GM21360 (cell line): ENCODE measurements around the gene EYA2.
"Not testable (repeated sequence)": the region's sequence is repeated elsewhere in the genome, so short reads cannot be mapped to it uniquely, and the experiment has no call there.

ENCODE experiments used
- ATAC-seq: cut with Tn5 transposase; IDR thresholded peaks from one replicate; pipeline ENCODE4 v1.9.1; 2021; ENCODE audit warnings: mild to moderate bottlenecking, moderate library complexity; ENCODE audit not compliant: unreplicated experiment

Gene EYA2, protein sequence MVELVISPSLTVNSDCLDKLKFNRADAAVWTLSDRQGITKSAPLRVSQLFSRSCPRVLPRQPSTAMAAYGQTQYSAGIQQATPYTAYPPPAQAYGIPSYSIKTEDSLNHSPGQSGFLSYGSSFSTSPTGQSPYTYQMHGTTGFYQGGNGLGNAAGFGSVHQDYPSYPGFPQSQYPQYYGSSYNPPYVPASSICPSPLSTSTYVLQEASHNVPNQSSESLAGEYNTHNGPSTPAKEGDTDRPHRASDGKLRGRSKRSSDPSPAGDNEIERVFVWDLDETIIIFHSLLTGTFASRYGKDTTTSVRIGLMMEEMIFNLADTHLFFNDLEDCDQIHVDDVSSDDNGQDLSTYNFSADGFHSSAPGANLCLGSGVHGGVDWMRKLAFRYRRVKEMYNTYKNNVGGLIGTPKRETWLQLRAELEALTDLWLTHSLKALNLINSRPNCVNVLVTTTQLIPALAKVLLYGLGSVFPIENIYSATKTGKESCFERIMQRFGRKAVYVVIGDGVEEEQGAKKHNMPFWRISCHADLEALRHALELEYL

DNA sequence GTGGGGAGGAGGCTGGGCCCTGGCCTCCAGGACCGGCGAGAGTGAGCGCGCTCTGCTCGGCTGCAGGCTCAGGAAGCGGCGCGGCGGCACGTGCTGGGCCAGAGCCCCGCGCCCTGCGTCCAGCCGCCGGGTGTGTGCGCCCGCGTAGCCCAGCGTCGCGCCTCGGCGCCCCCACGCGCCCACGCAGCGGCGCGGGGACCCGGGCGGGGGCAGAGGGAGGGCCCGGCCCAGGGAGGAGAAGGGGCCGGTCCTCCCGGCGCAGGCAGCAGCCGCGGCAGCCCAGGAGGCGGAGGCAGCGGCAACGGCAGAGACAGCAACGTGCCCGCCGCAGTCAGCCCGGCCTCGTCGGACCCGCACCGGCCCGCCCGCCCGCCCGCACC, at the start of gene EYA2:
EYA2 (plus strand) TSS at position 265 of the 380 bp plus-strand sequence. CDS start 95,168 bp downstream, outside the sequence.
- no peak for ATAC-seq

DNA sequence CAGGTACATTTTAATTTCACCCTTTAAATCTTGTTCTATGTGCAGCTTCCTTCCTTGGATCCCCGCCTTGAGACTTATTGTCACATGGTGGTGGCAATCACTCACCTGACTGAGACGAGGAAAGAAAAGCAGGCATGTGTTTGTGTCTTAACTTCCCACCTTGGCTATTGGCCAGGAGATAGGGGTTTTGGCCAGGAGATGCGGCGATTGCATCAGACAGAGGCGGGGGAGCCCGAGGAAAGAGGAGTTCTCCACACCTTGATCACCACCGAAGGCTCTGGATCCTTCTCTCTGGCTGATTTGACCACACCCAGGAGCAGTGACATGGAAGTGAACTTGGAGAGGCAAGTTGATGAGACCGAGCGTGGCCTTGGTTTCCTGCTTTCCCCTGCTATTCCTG, 49.7 kb upstream of the EYA2 start:
- no peak for ATAC-seq

DNA sequence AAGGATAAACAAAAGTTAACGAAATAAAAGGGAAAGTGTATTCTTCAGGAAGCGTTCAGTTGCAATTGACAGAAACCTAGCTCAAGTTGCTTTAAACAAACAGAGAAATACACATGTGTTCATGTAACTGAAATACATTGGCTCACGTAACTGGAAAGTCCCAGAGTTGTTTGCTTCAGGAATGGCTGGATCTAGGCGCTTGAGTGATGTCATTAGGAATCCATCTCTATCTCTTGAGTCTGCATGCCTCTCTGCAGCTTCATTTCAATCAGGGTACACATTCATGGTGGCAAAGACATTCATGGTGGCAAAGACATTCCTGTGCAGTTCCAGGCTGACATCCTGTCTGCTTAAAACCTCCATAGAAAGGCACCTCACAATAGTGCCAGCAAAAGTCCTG, 45.4 kb upstream of the EYA2 start:
- ATAC-seq: no peak

DNA sequence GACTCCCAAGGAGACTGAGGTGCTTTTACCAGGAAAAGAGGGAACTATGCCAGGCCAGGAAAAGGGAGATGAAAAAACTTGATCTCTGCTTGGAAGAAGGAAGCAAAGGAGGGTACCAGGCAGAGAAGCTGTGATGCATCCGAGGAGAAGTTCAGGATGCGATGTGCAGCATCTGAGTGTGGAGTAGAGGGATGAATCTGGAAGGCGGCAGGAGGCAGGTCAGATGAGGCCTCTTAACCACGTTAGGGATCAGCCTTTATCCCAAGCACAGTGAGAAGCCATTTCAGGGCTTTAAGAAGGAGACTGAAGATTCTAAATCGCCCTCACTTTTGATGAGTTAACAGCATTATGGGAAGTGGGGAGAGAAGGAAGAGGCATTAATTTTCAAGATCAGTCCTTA, 44.9 kb upstream of the EYA2 start:
- ATAC-seq: no peak

DNA sequence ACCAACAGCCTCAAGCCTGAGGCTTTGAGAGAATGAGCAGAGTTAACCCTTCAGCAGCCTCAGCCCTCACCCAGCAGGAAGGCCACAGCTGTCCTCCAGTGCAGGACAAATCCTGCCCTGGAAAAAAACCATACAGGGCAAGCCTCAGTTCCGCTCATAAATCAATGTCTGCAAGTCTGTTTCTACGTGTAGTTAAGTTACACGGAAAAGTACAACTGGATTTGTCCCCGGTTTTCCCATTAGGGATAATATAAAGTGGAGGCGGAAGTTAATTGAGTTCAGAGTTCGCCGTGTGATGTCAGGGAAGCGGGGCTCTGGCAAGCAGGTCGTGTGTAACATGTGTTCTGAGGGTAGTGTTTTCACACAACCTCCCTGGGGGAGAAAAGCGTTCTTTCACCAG, 44.2 kb upstream of the EYA2 start:
- no peak for ATAC-seq

DNA sequence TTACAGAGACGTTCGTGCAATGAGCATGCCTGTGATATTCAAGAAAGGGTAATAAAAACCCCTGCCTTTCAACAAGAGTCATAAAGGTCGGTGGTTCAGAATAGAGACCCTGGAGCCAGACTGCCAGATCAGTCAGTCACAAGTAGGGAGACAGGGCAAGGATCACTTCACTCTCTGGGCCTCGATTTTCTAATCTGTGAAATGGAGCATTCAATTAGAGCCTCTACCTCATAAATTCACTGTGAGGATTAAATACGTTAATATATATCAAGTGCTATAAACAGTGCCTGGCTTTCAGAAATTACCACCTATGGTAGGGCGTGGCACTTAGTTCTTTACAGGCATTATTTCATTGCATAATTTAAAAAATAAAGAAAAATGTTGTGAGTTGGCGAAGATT, 43.7 kb upstream of the EYA2 start:
- no peak for ATAC-seq

DNA sequence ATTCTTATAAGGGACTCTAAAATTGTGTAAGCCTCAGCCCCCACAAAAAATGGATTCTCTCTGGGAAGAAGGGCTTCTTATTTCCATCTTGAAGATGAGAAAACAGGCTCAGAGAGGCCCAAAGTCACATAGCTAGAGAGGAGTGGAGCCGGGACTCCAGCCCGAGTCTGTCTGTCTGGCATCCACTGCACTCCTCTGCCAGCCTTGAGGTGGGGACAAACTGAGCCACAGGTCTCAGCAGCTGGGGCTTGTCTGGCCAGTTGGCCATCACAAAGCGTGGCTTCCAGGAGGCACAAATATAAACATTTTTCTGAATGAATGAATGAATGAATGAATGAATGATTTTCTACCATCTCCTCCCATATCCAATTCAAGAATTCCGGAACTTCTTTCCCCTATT, 42.9 kb upstream of the EYA2 start:
- ATAC-seq: no peak

DNA sequence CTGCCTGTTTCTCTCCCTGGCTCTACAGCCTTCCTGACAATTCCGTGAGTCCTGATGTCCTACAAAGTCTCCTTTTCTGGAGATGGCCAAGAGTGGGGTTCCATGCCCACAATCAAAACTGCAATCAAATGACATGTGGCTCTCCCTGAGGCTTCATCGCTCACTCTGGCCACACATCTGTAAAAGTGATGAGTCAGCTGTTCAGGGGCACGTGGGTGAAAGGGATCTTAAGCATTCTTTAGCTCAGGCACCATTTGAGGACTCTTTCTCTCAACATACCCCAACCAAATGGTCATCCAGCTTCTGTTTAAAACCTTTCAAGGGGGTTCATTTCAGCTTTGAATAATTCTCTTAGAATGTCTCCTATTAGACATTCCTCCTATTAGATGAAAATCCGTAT, 42.3 kb upstream of the EYA2 start:
- no peak for ATAC-seq

DNA sequence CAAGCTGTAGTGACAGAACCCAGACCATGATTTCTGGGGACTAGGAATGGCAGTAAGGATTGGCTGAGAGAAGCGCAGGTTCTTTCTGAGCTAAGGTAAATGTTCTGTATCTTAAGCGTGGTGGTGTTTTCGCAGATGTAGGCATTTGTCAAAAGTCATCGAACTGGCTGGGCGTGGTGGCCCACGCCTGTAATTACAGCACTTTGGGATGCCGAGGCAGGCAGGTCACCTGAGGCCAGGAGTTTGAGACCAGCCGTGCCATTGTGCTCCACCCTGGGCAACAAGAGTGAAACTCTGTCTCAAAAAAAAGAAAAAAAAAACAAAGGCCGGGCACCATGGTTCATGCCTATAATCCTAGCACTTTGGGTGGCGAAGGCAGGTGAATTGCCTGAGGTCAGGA, 40.7 kb upstream of the EYA2 start:
- ATAC-seq: no peak

DNA sequence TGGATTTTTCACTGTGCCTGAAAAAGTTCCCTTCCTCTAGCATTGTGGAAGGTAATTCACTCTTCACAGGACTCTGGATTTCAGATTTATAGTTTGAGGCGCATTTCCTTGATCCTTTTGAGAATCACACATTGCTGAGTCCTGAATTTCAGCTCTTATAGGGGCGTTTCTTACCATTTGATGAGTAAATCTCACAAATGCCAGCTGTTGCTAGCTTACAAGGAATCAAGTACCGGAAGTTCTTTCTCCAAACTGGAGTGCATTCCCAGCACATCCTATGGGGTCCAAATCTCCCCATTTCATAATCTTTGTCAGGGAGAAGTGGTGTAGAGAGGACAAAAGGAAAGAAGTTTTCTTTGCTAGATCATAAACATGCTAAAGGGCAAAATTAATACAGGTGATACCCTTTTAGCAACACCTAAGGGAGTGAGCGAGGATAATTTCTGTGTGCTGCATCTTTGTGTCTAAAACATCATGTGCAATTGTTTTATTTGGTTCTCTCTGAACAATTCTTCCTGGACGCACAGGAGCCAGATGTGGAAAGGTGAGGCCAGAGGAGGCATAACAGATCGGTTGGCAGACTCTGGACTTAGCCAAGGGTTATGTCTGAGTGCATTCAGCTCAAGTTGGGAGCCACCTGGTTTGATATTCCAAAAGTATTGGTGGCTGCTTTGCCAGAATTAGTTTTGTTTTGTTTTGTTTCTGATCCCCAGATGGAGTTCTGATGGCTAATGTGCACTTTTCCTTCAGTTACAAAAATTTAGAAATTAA, 37.4 kb upstream of the EYA2 start:
- ATAC-seq: no peak

DNA sequence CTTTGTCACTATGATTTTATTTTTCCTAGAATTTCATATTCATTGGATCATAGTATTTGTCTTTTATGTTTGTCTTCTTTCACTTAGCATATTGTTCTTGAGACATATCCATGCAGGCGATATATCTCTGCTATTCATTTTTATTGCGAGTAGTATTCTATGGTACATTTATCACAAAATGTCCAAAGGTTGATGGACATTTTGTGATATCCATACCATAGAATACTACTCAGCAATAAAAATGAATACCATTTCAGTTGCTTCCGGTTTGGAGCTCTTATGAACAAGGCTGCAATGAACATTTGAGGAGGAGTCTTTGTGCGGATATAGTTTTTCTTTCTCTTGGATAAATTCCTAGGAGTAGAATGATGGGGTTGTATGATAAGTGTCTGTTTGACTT, 28.8 kb upstream of the EYA2 start:
- ATAC-seq: no peak

DNA sequence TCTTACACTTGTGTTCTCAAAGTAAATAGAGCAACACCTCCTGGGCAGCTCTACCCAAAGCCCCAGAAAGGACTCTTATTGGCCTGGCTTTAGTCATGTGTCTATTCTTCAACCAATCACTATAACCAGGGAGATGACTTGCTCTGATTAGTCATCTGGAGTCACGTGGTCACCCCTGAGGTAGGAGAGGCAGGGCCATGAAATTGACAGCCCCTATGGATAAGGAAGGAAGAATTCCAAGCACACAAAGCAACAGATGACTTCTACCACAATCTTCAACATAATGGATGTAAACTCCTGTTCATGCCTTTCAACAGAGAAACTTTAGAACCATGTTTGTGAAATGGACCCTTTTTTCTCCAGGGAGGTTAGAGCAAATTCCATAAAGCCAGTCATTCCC, 24.6 kb upstream of the EYA2 start:
- no peak for ATAC-seq

DNA sequence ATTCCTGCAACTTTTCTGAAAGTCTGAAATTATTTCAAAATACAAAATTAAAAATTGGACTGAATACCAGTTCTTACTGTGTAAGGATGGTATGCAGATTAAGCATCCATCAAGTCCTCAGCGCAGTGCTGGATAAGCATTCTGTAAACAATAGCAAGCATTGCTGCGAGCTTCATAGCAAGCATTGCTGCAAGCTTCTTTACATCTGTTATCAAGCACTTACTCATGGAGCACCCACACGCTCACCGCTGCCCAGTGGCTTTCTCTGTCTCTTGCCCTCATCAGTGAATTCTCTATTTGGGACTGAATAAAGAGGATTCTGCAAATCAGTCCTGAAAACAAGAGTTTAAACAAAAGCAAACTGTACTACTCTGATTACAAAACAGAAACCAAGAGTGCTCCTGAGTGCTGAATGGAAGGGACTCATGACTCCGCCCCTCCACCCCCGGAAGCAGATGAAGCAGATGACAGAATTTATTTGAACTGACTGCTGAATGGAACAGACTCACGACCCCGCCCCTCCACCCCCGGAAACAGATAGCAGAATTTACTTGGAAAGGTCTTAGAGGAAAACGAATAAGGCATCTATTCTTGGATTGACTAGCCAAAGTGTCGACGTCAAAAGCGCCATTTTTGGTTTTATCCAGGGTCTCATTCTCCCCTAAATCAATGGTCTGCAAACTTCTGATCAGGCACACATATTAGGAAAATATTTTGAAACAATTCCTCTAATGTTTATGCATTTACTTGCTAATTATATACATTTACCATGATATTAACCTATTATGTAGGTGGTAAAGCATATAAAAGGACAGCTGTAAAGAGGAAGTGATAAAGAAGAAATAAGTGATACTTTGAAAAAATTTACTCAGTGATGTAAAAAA, 22.1 kb upstream of the EYA2 start:
- ATAC-seq: no peak

DNA sequence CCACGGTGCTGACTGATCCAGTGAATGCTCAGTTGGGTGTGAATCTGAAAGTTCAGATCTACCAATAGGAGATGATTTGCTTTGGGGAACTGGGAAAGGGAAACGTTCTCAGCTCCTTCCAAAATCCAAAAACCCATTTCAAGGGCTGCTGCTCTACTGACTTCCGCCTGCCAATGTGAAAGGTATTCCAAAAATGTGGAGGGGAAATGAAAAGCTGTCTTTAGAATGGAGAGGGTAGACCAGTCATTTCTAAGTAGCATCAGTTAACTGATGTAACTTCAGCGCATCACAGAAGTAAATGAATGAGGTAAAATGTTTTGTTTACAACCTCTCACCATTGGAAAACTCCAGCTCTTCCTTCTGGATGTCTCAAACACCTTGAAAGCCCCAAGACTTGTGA, 19.6 kb upstream of the EYA2 start:
- ATAC-seq: no peak

DNA sequence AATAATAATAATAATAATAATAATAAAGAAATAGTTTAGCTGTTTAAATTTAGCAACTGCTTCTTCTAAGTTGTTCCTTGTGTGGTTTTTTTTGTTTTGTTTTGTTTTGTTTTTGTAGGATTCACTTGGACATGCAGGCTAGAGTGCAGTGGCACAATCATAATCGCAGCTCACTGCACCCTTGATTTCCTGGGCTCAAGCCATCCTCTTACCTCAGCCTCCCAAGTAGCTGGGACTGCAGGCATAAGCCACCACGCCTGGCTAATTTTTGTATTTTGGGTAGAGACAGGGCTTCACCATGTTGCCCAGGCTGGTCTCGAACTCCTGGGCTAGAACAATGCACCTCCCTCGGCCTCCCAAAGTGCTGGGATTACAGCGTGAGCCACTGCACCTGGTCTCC, 15.3 kb upstream of the EYA2 start:
- no peak for ATAC-seq

DNA sequence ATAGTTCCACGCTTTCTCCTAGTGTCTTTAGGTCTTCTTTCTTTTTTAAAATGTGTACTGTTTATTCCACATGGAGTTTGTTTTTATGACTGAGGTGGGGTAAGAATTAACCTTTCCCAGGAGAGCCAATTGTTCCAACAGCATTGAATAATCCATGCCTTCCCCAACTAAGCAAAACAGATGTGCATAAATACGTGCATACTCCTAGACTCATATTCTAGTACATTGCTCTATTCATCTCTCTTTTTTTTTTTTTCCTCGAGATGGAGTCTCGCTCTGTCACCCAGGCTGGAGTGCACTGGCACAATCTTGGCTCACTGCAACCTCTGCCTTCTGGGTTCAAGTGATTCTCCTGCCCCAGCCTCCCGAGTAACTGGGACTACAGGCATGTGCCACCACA, 14.7 kb upstream of the EYA2 start:
- ATAC-seq: not testable (repeated sequence)

DNA sequence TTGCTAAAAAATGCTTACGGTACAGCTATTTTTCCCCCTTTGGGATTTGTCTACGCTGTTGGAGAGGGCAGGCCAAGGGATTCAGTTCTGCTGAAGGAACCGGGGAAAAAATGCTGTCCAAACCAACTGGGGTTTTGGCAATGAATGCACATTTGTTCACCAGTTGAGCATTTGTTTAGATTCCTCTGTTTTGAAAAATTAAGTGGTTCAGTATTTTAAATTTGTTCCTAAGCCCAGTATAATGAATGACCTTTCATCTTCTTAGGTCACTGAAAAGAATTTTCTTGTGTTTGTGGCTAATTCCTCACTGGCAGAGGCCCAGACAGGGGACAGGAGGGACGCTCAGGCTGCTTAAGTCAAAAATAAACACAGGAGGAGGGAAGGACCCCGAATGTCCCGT, 10.8 kb upstream of the EYA2 start:
- ATAC-seq: no peak

DNA sequence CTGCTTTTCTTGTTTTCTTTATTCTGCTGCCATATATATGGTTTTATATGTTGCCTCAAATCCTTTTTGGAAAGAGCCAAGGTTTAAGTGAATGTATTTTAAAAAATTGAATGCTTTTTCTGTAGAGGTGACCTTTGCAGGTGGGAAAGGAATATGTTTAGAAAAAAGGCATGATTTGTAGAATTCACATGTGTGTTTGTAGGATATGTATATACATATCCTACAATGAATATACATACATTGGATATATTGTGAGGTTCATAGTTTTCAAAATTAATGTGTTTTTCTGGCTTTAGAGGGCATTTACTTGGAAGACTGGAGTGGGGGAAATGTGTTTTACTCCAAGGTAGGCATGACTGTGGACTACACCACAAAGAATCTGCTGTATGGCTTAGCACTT, 4.0 kb upstream of the EYA2 start:
- no peak for ATAC-seq

DNA sequence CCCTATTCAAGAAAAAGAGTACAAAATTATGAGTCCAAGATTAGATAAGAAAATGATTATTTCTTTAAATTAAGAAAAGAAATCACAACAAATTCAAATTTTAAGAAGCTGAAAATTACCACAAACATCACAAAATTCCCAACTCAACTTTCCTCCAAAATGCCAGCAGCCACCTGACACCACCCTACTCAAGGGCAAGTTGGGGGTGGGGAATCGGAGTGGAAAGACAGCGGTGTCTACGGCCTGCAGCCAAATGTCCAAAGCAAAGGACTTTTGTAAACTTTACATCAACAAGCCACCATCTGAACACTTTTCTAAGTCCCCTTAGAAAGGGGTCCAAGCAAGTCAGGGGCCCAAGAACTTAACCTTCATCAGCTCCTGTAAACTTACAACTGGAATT, 1.6 kb upstream of the EYA2 start:
- no peak for ATAC-seq

DNA sequence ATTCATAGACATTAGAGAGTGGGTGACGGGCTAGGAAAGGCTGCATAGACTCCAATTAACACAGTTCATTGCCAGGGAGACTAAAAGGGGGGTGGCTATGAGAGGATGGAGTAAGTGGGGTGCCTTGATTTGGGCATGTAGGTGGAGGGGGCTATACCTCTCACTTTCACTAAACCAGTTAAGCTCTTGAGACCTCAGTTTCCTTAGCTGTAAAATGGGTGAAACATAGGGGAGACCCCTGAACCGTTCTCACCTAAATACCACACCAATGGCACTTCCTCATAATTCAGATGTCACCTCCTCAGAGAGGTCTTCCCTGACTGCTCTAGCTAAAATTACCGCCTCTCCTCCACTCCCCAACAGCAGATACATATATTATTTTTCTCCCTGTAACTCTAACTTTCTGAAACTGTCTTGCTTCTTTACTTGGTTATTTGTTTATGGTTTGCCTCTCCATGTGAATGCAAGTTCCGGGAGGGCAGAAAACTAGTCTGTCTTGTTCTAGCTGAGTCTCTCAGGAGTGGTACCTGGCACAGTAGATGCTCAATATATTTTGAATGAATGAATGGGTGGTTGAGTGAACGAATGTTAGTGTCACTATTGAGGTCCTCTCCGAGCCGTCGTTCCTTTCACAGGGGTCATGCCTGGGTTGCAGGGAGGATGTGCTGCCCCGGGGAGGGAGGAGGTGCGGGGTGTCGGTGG, 615 bp upstream of the EYA2 start:
- ATAC-seq: no peak
